Measurements from ENCODE around the gene SOX11.

DNA sequence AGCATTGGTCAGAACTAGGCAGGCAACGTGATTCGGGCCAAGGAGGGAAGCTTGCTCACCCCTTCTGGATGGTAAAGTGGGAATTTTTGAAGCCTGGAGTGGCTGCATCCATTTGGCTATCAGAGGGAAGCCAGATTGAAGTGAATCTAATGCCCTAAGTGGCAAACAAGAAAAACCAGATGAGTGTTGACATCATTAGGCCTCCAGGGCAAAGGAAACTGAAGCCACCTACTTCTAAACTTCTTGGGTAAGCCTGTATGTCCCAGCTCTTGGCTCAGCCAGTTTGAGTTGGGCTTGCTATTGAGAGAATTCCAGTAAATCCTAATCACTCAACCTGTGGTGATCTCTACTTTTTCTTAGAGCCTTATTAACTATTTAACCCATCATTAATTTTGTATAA is 20.9 kb downstream of the SOX11 start:
- TF ChIP-seq POLR2AphosphoS5 (IDR thresholded peaks at IDR 0.05; ENCODE audit: low read depth, low read length) (no peak), TCF12 (IDR thresholded peaks at IDR 0.05; ENCODE audit: low read depth, low read length) (no peak), BRCA1 (IDR thresholded peaks at IDR 0.05; ENCODE audit: low read depth, low read length) (no peak), RAD21 (IDR thresholded peaks at IDR 0.05 in 1 of 2, conservative IDR thresholded peaks at IDR 0.05 in 1 of 2; ENCODE audit: low read depth in 2 of 2, low read length in 2 of 2) (no peak), CBX8 (IDR thresholded peaks at IDR 0.05; ENCODE audit: borderline replicate concordance, low read depth, low read length) (no peak), PHF8 (conservative IDR thresholded peaks at IDR 0.05; ENCODE audit: low read depth, low read length) (no peak), SP1 (IDR thresholded peaks at IDR 0.05; ENCODE audit: low read depth, low read length) (no peak), TAF1 (IDR thresholded peaks at IDR 0.05; ENCODE audit: low read depth, low read length) (no peak), GTF2F1 (IDR thresholded peaks at IDR 0.05; ENCODE audit: borderline replicate concordance, low read depth, low read length) (no peak), BACH1 (IDR thresholded peaks at IDR 0.05; ENCODE audit: low read length) (no peak), SAP30 (IDR thresholded peaks at IDR 0.05; ENCODE audit: insufficient read depth, insufficient replicate concordance, low read length) (no peak), SRF (IDR thresholded peaks at IDR 0.05; ENCODE audit: low read depth, low read length) (no peak), SIX5 (IDR thresholded peaks at IDR 0.05; ENCODE audit: low read depth, low read length) (no peak)
- TF ChIP-seq, protein P1, sequence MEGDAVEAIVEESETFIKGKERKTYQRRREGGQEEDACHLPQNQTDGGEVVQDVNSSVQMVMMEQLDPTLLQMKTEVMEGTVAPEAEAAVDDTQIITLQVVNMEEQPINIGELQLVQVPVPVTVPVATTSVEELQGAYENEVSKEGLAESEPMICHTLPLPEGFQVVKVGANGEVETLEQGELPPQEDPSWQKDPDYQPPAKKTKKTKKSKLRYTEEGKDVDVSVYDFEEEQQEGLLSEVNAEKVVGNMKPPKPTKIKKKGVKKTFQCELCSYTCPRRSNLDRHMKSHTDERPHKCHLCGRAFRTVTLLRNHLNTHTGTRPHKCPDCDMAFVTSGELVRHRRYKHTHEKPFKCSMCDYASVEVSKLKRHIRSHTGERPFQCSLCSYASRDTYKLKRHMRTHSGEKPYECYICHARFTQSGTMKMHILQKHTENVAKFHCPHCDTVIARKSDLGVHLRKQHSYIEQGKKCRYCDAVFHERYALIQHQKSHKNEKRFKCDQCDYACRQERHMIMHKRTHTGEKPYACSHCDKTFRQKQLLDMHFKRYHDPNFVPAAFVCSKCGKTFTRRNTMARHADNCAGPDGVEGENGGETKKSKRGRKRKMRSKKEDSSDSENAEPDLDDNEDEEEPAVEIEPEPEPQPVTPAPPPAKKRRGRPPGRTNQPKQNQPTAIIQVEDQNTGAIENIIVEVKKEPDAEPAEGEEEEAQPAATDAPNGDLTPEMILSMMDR (IDR thresholded peaks at IDR 0.05; ENCODE audit: control extremely low read depth in 1 of 3, insufficient read depth in 1 of 3, low read depth in 1 of 3, low read length in 3 of 3), result no peak
